ENCODE data around the gene KCNIP3.

Gene KCNIP3

DNA sequence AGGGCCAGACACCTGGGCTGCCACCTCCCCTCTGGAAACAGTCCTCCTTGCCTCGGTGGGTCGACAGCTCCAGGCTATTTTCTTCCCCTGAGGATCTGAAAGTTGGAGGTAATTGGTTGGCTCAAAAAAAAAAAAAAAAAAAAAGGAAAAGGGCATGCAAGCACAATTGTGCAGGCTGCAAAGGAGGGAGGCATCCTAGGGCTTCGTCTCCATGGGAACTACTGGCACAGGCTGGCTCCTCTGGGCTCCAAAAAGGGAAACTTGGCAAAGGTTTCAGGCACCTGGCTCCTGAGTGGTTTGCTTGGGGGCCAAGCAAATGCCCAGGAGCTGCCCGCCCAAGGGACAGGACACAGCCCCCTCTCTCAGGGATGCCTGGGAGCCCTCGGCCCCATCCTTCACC, 1.1 kb upstream of the KCNIP3 start:
- DNase-seq: no peak

GRCh38 chr2:95297639-95298395, 670 bp downstream of the KCNIP3 start:
- DNase-seq: no peak
- Histone ChIP-seq H3K4me1 (no peaks in the 10 kb centered on the region), H3K9me3 (no peaks in the 10 kb centered on the region), H3K27me3 (no peaks in the 10 kb centered on the region), H3K36me3 (no peaks in the 10 kb centered on the region), H3K4me3 (ENCODE audit: low read depth, low read length) (no peak overlapping the region)
- TF ChIP-seq, protein P1, sequence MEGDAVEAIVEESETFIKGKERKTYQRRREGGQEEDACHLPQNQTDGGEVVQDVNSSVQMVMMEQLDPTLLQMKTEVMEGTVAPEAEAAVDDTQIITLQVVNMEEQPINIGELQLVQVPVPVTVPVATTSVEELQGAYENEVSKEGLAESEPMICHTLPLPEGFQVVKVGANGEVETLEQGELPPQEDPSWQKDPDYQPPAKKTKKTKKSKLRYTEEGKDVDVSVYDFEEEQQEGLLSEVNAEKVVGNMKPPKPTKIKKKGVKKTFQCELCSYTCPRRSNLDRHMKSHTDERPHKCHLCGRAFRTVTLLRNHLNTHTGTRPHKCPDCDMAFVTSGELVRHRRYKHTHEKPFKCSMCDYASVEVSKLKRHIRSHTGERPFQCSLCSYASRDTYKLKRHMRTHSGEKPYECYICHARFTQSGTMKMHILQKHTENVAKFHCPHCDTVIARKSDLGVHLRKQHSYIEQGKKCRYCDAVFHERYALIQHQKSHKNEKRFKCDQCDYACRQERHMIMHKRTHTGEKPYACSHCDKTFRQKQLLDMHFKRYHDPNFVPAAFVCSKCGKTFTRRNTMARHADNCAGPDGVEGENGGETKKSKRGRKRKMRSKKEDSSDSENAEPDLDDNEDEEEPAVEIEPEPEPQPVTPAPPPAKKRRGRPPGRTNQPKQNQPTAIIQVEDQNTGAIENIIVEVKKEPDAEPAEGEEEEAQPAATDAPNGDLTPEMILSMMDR (IDR thresholded peaks at IDR 0.05; ENCODE audit: low read depth, low read length): no peak

More for the DNA sequence above, 1.1 kb upstream of the KCNIP3 start:
- no peaks in the 10 kb centered on the region for H3K9me3 ChIP-seq
- no peaks in the 10 kb centered on the region for H3K27me3 ChIP-seq
- no peaks in the 10 kb centered on the region for H3K36me3 ChIP-seq
- TF ChIP-seq, protein P1 (IDR thresholded peaks at IDR 0.05; ENCODE audit: low read depth, low read length): no peak
- no peaks in the 10 kb centered on the region for H3K4me1 ChIP-seq
- no peak overlapping the region for H3K4me3 ChIP-seq (ENCODE audit: low read depth, low read length)

DNA sequence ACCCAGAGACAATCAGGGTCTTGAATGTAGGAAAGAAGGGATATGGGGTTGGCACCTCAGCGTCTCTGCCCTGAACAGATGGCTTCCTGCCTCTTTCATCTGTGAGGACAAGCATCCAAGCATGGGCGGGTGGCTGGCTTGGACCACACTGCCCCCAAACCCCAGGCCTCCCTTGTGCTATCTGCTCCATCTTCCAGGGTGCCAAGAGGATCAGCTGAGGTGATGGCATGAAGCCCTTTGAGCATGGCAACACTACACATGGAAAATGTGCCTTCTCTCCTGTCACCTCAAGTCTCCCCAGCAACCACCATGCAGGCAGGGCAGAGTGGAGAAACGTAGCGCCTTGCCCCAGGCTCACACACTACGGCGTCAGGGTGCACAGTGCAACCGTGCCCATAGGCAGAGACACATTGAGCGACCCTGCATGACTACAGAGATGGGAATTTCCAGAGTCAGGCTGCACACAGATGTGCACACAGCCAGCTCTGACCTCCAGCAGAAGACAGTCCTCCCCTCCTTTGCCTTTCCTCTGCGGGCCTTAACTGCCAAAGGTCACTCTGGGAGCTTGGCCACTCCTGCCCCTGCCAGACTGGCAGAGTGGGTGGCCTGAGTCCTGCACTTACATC, 1.5 kb downstream of the KCNIP3 start:
- Histone ChIP-seq H3K4me3 (ENCODE audit: low read depth, low read length) (no peak overlapping the region), H3K27me3 (no peaks in the 10 kb centered on the region), H3K4me1 (no peaks in the 10 kb centered on the region), H3K36me3 (no peaks in the 10 kb centered on the region), H3K9me3 (no peaks in the 10 kb centered on the region)
- no peak for DNase-seq
- TF ChIP-seq, protein P1 (IDR thresholded peaks at IDR 0.05; ENCODE audit: low read depth, low read length): no peak

DNA sequence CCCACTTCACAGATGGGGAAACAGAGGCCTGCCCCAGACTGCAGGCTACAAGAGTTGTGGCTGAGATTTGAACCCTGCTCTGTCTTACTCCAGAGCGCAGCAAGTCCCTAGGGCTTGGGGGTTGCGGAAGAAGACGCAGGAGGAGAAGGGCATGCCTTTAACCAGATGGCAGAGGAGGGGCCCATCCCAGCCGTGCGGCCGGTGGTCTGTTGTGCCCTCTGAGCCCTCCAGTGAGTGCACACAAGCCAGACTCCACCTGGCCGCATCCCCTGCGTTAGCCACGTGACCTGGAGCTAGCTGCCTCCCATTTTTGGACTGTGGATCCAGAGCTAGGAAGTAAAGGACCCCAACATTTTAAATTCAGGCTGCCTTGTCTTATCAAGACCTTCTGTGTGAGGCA, 2.8 kb downstream of the KCNIP3 start:
- H3K9me3 ChIP-seq: no peaks in the 10 kb centered on the region
- DNase-seq: no peak
- no peaks in the 10 kb centered on the region for H3K27me3 ChIP-seq
- H3K4me1 ChIP-seq: no peaks in the 10 kb centered on the region
- H3K36me3 ChIP-seq: no peaks in the 10 kb centered on the region
- TF ChIP-seq, protein P1 (IDR thresholded peaks at IDR 0.05; ENCODE audit: low read depth, low read length): no peak
- no peak overlapping the region for H3K4me3 ChIP-seq (ENCODE audit: low read depth, low read length)

GRCh38 chr2:95300450-95300849, 3.3 kb downstream of the KCNIP3 start:
- Histone ChIP-seq H3K9me3 (no peaks in the 10 kb centered on the region), H3K4me1 (no peaks in the 10 kb centered on the region), H3K4me3 (ENCODE audit: low read depth, low read length) (no peak overlapping the region), H3K36me3 (no peaks in the 10 kb centered on the region), H3K27me3 (no peaks in the 10 kb centered on the region)
- no peak for DNase-seq
- TF ChIP-seq, protein P1 (IDR thresholded peaks at IDR 0.05; ENCODE audit: low read depth, low read length): no peak

- Histone ChIP-seq H3K36me3 (no peaks in the 10 kb centered on the region), H3K4me1 (no peaks in the 10 kb centered on the region), H3K4me3 (ENCODE audit: low read depth, low read length) (no peak overlapping the region), H3K9me3 (no peaks in the 10 kb centered on the region), H3K27me3 (no peaks in the 10 kb centered on the region)
- TF ChIP-seq, protein P1 (IDR thresholded peaks at IDR 0.05; ENCODE audit: low read depth, low read length): no peak
- DNase-seq: no peak
Measured at GRCh38 chr2:95301186-95301585, 4.0 kb downstream of the KCNIP3 start.

Measured in BE2C (cell line).